MM.1S (cell line): Measurements from ENCODE around the gene NKIRAS2.

Experiments used
- EZH2 ChIP-seq: fragments of 300-600 bp; sonication (generic); optimal IDR thresholded peaks from 2 replicates; pipeline ENCODE3; 2017; ENCODE audit warnings: low read depth, mild to moderate bottlenecking, antibody characterized with exemption, low read length, mixed read lengths
- TF ChIP-seq, protein P1 (sequence below): fragments of 300-600 bp; sonication (generic); IDR thresholded peaks from 2 replicates; pipeline ENCODE4 v1.5.1; 2016; ENCODE audit warnings: antibody characterized with exemption, low read length, mixed read lengths

DNA sequence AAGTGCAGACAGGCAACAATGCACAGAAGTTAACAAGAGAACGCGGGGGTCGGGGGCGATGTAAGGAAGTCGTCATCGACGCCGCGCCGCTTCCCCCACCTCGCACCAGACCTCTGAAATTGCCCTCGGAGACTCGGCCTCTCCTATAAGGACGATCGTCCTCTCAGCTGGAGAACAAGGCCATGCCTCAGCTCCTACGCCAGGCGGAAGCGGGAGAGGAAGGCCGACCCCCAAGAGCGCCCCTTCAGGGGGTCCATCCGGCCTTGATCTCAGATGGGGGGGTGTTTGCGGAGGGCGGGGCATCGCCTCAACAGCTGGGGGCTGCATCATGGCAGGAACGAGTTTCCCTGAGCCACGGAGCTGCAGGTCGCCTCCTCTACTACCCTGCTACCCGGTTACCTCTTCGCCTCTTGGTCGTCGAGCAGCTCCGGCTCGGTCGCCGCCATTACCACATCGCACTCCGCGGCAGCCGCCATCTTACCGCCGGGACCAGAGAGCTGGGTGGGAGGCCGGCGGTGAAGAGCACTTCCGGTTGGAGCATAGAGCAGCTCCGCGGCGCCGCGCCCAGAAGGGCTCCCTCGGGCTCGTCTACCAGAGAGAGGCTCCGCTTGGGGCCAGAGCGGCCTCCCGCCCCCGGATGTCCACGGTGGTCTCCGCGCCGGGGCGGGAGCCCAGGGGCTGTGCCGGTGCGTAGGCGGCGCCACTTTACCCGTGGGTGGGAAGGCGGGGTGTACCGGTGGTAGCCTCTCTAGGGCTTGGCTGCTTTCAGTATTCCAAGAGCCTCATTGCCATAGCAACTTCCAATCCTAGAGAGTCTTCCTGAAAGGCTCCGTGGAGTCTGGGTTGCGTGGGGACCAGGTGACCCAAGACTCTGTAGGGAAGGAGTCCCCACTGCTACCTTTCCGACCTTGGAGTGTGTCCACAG lies 2.7 kb upstream of the NKIRAS2 start, which contains the start of gene DNAJC7:
- TF ChIP-seq, protein P1, sequence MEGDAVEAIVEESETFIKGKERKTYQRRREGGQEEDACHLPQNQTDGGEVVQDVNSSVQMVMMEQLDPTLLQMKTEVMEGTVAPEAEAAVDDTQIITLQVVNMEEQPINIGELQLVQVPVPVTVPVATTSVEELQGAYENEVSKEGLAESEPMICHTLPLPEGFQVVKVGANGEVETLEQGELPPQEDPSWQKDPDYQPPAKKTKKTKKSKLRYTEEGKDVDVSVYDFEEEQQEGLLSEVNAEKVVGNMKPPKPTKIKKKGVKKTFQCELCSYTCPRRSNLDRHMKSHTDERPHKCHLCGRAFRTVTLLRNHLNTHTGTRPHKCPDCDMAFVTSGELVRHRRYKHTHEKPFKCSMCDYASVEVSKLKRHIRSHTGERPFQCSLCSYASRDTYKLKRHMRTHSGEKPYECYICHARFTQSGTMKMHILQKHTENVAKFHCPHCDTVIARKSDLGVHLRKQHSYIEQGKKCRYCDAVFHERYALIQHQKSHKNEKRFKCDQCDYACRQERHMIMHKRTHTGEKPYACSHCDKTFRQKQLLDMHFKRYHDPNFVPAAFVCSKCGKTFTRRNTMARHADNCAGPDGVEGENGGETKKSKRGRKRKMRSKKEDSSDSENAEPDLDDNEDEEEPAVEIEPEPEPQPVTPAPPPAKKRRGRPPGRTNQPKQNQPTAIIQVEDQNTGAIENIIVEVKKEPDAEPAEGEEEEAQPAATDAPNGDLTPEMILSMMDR: no peak
- TF ChIP-seq EZH2: no peak
